Measurements from ENCODE around the gene GATAD2B.
A peak's percentile ranks its signal among the peaks of the same experiment; 100 is the strongest.
"Not testable (repeated sequence)": the region's sequence is repeated elsewhere in the genome, so short reads cannot be mapped to it uniquely, and the experiment has no call there.

The GATAD2B gene

GRCh38 chr1:153929426-153929825 lies 6.7 kb upstream of the GATAD2B start:
- no peak for DNase-seq

GRCh38 chr1:153928791-153929341 lies 6.1 kb upstream of the GATAD2B start:
- DNase-seq: no peak

- DNase-seq: no peak
Measured at GRCh38 chr1:153928245-153928644, 5.5 kb upstream of the GATAD2B start.

- no peak for DNase-seq
Measured at GRCh38 chr1:153926405-153926804, 3.6 kb upstream of the GATAD2B start.

GRCh38 chr1:153922076-153922971 lies 448 bp downstream of the GATAD2B start:
- DNase-seq: peak; percentile 51

- no peak for DNase-seq
Measured at GRCh38 chr1:153921803-153922075, 1.0 kb downstream of the GATAD2B start.

GRCh38 chr1:153921080-153921802 lies 1.5 kb downstream of the GATAD2B start:
- no peak for DNase-seq

GRCh38 chr1:153919876-153920852 lies 2.6 kb downstream of the GATAD2B start:
- DNase-seq: no peak

GRCh38 chr1:153916297-153916696 lies 6.5 kb downstream of the GATAD2B start:
- no peak for DNase-seq

GRCh38 chr1:153912349-153912748 lies 10.4 kb downstream of the GATAD2B start:
- DNase-seq: no peak

GRCh38 chr1:153910560-153910959 lies 12.2 kb downstream of the GATAD2B start:
- not testable (repeated sequence) for DNase-seq

- no peak for DNase-seq
Measured at GRCh38 chr1:153908071-153908470, 14.7 kb downstream of the GATAD2B start.

GRCh38 chr1:153907134-153907533 lies 15.6 kb downstream of the GATAD2B start:
- DNase-seq: no peak

- DNase-seq: no peak
Measured at GRCh38 chr1:153906396-153906795, 16.4 kb downstream of the GATAD2B start.

- not testable (repeated sequence) for DNase-seq
Measured at GRCh38 chr1:153905908-153906307, 16.9 kb downstream of the GATAD2B start.

- DNase-seq: no peak
Measured at GRCh38 chr1:153903841-153904455, 18.8 kb downstream of the GATAD2B start.

GRCh38 chr1:153899509-153899908 lies 23.3 kb downstream of the GATAD2B start:
- no peak for DNase-seq

- DNase-seq: not testable (repeated sequence)
Measured at GRCh38 chr1:153895866-153896265, 26.9 kb downstream of the GATAD2B start.

- DNase-seq: not testable (repeated sequence)
Measured at GRCh38 chr1:153891042-153891441, 31.7 kb downstream of the GATAD2B start.

GRCh38 chr1:153888533-153888932 lies 34.2 kb downstream of the GATAD2B start:
- no peak for DNase-seq

- no peak for DNase-seq
Measured at GRCh38 chr1:153886127-153886526, 36.6 kb downstream of the GATAD2B start.

- DNase-seq: no peak
Measured at GRCh38 chr1:153883223-153883622, 39.5 kb downstream of the GATAD2B start.
